ENCODE measurements around the gene EEFSEC.

- TF ChIP-seq CTCF (IDR thresholded peaks at IDR 0.05) = no peak
- no peak for TF ChIP-seq POLR2AphosphoS5 (IDR thresholded peaks at IDR 0.05)
- no peak for TF ChIP-seq POLR2A (IDR thresholded peaks at IDR 0.05)
Observed at GRCh38 chr3:128351546-128351945, 198.3 kb downstream of the EEFSEC start.

Measured in breast epithelium (tissue), 3 donors.